ENCODE data around the gene DHRSX. TPM values are rescaled to one million over a fixed set of nuclear protein-coding genes. Genes with fewer than 3 reads are reported as not detected.

DHRSX gene
- total and polyA plus RNA-seq, 2 of the 8 experiments (the other 6 are each of a cell fraction or from before 2014, with no cell fraction given): 35.1 to 43.4 TPM

GRCh38 chrX:2500091-2500802 is 529 bp downstream of the DHRSX start (continued):
- TF ChIP-seq CHD1 (IDR thresholded peaks at IDR 0.05; ENCODE audit: low read depth, low read length): no peak
- peak; percentile 44; the same call in 1 of the 2 replicates for TF ChIP-seq MAX (IDR thresholded peaks at IDR 0.05)
- peak; percentile 81; the same call in 1 of the 2 replicates for TF ChIP-seq KDM1A (IDR thresholded peaks at IDR 0.05; ENCODE audit: borderline replicate concordance, low read length)
- no peak for TF ChIP-seq TBP (IDR thresholded peaks at IDR 0.05; ENCODE audit: low read depth, low read length)
- TF ChIP-seq, protein P1, sequence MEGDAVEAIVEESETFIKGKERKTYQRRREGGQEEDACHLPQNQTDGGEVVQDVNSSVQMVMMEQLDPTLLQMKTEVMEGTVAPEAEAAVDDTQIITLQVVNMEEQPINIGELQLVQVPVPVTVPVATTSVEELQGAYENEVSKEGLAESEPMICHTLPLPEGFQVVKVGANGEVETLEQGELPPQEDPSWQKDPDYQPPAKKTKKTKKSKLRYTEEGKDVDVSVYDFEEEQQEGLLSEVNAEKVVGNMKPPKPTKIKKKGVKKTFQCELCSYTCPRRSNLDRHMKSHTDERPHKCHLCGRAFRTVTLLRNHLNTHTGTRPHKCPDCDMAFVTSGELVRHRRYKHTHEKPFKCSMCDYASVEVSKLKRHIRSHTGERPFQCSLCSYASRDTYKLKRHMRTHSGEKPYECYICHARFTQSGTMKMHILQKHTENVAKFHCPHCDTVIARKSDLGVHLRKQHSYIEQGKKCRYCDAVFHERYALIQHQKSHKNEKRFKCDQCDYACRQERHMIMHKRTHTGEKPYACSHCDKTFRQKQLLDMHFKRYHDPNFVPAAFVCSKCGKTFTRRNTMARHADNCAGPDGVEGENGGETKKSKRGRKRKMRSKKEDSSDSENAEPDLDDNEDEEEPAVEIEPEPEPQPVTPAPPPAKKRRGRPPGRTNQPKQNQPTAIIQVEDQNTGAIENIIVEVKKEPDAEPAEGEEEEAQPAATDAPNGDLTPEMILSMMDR (IDR thresholded peaks at IDR 0.05; ENCODE audit: control extremely low read depth in 1 of 3, insufficient read depth in 1 of 3, low read depth in 1 of 3, low read length in 3 of 3): no peak
- no peak for TF ChIP-seq CTBP2 (IDR thresholded peaks at IDR 0.05; ENCODE audit: borderline replicate concordance, insufficient read depth, insufficient read length, low read length)
- no peak for TF ChIP-seq SIN3A (conservative IDR thresholded peaks at IDR 0.05 in 1 of 2, IDR thresholded peaks at IDR 0.05 in 1 of 2; ENCODE audit: low read depth in 1 of 2, low read length in 2 of 2)
- TF ChIP-seq CBX8 (IDR thresholded peaks at IDR 0.05; ENCODE audit: borderline replicate concordance, low read depth, low read length): no peak
- TF ChIP-seq NRF1 (IDR thresholded peaks at IDR 0.05; ENCODE audit: low read depth, low read length): no peak
- no peak for TF ChIP-seq SP1 (IDR thresholded peaks at IDR 0.05; ENCODE audit: low read depth, low read length)
- no peak for TF ChIP-seq CREB1 (IDR thresholded peaks at IDR 0.05)
- TF ChIP-seq EZH2 (IDR thresholded peaks at IDR 0.05; ENCODE audit: low read depth, low read length, severe bottlenecking): no peak
- TF ChIP-seq FOSL1 (IDR thresholded peaks at IDR 0.05; ENCODE audit: insufficient read depth, low read depth, low read length): no peak
- no peak for TF ChIP-seq EGR1 (IDR thresholded peaks at IDR 0.05; ENCODE audit: borderline replicate concordance, low read depth, low read length)
- no peak for TF ChIP-seq NANOG (IDR thresholded peaks at IDR 0.05; ENCODE audit: insufficient read depth, low read depth, low read length, poor library complexity, severe bottlenecking)
- TF ChIP-seq JUND (IDR thresholded peaks at IDR 0.05; ENCODE audit: low read length): no peak
- no peak for TF ChIP-seq SP4 (IDR thresholded peaks at IDR 0.05; ENCODE audit: low read length)
- TF ChIP-seq SIX5 (IDR thresholded peaks at IDR 0.05; ENCODE audit: low read depth, low read length): no peak
- no peak for TF ChIP-seq POLR2AphosphoS5 (IDR thresholded peaks at IDR 0.05; ENCODE audit: low read depth, low read length)
- TF ChIP-seq, protein P2, sequence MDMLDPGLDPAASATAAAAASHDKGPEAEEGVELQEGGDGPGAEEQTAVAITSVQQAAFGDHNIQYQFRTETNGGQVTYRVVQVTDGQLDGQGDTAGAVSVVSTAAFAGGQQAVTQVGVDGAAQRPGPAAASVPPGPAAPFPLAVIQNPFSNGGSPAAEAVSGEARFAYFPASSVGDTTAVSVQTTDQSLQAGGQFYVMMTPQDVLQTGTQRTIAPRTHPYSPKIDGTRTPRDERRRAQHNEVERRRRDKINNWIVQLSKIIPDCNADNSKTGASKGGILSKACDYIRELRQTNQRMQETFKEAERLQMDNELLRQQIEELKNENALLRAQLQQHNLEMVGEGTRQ (IDR thresholded peaks at IDR 0.05; ENCODE audit: low read length): no peak
